GM21526 (cell line): ENCODE data around the gene CPSF4L.

ENCODE experiments used
- ATAC-seq: cut with Tn5 transposase; IDR thresholded peaks from one replicate; pipeline ENCODE4 v1.9.1; 2021; ENCODE audit warnings: moderate library complexity; ENCODE audit not compliant: unreplicated experiment, low FRiP score

Gene CPSF4L

DNA sequence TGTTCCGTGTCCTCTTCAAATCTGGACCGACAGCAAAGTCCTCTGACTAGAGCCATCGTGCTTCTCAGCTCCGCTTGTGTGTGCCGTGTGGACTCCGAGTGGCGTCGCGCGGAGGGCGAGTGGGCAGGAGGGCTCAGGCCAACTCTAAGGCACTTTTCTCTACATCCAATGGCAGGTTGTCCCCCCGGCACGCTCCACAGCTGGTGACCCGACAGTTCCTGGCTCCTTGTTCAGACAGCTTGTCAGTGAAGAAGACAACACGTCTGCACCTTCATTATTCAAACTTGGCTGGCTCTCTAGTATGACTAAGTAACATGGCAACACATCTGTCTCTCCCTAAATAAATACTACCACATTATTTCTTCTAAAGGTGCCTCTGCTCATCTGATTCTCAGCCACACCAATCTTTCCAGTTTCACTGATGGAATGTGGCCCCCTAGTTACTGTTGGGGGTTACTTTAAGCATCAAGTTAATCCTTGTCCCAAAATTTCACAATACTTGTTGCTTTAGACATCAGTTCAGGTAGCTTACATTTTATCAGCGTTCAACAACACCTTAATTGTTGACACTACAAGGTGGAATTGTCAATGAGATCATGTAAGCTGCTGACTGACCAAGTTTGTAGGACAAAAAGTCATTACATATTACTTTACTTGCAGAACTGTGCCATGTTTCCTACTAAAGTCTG is 53.4 kb downstream of the CPSF4L start:
- ATAC-seq = no peak

DNA sequence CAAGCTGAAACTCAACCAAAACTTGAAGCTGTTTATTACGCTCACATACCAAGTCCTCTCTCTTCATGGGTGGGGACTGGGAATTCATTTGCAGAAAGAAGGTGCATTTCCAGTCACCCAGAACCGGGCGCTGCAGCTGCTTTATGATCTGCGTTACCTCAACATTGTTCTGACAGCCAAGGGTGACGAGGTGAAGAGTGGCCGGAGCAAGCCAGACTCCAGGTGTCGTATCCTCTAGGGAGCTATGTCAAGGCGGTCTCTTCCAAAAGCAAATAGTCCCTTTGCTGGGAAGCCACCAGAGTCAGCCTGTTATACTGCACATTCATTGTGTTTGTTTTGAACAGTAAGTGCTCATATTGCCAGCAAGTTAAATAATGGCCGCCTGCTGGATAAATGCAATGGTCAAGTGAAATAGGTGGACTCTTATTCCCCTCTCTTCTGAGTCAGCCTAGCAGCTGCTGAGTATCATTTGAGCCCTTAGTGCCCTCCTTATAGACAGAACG is 56.2 kb downstream of the CPSF4L start:
- no peak for ATAC-seq

DNA sequence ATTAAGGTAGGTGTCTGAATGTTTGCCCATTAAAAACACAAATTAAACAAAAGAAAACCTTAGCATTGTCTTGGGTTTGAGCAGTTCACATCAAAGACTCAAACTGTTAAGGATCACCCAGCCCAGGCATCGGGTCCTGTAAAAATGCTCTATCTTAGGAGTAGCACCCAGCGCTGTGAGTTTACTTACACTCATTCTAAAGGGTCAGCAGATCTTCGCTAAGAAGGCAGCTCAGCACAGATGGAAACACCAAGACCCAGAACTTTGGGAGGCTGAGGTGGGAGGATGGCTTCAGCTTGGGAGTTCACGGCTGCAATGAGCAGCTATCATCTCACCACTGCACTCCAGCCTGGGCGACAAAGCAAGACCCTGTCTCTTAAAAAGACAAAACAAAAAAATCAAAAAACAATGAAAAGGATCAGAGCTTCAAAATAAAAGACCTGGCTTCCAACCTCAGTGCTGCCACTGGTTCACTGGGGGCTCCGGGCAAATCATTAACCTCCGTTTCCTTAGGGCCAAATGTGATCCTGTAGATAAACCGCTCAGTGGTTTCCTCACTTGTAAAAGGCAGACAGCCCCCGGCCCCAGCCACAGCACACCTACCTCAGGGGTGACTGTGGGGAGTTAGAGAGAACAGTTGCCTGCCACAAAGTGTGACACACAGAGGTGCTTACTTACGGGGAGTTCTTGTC is 57.7 kb downstream of the CPSF4L start:
- no peak for ATAC-seq

DNA sequence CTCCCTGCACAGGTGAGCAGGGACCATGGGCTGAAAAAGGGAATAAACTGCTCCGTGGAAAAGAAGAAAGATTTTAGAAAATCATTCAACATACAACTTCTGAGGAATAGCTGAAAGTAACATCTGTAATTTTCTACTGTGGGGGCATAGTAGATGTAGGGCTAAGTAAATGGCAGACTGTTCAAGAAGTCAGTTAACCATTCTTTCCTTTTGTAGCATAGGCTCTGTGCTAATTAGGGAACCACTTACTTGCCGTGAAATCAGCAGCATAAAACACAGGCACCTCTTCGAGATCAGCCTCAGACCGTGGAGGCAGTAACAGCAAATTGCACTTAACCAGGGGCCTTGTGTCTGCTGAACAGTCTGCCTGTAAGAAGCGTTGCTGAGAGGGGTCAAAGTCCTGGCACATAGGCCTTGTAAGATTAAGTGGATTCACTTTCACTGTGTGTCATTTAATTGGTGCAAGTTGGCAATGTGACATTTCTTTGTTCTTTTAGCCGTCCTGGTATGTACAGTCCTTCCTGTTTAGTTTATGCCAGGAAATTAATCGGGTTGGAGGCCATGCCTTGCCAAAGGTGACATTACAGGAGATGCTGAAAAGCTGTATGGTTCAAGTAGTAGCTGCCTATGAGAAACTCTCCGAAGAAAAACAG is 58.4 kb downstream of the CPSF4L start:
- ATAC-seq = no peak

DNA sequence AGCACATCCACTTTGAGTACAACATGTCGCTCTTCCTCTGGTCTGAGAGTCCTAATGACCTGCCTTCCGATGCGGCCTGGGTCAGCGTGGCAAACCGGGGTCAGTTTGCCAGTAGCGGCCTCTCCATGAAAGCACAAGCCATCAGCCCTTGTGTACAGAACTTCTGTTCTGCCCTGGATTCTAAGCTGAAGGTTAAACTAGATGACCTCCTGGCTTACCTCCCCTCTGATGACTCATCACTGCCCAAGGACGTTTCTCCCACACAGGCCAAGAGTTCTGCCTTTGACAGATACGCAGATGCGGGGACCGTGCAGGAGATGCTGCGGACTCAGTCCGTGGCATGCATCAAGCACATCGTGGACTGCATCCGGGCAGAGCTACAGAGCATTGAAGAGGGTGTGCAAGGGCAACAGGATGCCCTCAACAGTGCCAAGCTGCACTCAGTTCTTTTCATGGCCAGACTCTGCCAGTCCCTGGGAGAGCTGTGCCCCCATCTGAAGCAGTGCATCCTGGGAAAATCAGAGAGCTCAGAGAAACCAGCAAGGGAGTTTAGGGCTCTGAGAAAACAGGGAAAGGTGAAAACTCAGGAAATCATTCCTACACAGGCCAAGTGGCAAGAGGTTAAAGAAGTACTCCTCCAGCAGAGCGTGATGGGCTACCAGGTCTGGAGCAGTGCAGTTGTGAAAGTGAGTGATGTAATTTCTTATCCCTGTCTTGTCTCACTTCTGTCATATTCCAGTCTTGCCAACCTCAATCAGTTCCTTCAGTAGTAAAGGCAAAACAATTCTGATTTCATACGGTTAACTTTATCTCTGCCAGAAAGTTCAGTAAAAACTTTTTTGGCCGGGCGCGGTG is 60.2 kb downstream of the CPSF4L start:
- ATAC-seq = no peak

DNA sequence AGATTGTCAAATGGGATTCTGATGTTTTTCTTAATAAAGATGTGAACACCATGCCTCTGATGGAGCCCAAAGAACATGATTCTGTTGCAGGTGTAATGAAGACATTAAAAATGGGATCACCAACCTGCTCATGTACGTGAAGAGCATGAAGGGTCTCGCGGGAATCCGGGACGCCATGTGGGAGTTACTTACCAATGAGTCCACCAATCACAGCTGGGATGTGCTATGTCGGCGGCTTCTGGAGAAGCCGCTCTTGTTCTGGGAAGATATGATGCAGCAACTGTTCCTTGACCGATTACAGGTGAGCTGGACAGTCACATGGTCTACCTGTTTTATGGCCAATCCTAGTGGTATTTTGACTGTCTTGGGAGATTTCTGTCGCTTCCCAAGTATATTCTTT is 61.2 kb downstream of the CPSF4L start:
- no peak for ATAC-seq

DNA sequence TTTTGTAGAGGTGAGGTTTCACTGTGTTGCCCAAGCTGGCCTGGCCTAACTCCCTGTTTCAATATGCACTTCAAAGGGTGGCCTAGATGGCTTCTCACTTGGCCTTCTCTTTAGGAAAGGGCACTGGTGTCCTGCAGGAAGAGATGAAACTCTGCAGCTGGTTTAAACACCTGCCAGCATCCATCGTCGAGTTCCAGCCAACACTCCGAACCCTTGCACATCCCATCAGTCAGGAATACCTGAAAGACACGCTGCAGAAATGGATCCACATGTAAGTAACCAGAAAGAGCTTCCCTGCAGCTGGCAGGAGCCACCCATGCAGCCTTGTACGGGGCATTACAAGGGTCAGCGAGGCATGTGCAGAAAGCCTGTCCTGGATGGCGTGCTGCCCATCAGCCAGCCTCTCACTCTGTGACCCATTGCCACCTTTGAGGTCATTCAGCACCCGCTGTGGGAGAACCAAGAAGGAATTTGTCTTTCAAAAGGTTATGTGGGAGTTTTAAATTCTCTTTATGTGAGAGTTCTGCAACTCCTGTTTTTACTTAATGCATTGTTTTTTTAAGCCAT is 61.8 kb downstream of the CPSF4L start:
- ATAC-seq = no peak

DNA sequence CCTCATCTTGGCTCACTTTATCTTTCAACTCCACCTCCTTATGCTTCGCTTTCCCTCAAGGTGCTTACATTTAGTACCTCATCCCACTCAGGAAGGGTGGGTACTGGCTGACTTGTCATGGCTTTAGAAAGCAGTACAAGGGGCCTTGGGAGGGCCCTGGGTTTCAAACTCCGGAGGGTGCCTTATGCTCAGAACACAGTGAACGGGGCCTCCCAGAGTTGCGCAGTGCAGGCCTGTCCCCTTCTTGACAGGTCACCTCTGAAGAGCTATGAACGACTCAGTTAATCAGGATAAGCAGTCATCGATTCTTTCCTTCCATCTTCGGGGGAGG is 62.8 kb downstream of the CPSF4L start:
- ATAC-seq = no peak
